Epithelial cell of proximal tubule (primary cell): ENCODE results near the gene STK36. TPM values are rescaled to one million over a fixed set of nuclear protein-coding genes. Genes with fewer than 3 reads are reported as not detected.
A peak's percentile ranks its signal among the peaks of the same experiment; 100 is the strongest.
"Not testable (repeated sequence)": the region's sequence is repeated elsewhere in the genome, so short reads cannot be mapped to it uniquely, and the experiment has no call there.

Experiments
- DNase-seq: peaks from one replicate; pipeline ENCODE4 v3.0.0-alpha.2; 2011; ENCODE audit warnings: low read depth
- H3K4me3 ChIP-seq: 2 replicates; pipeline ENCODE4 v1.5.1; 2011; ENCODE audit warnings: low read depth, mild to moderate bottlenecking, low read length
- CTCF ChIP-seq: conservative IDR thresholded peaks from 2 replicates; pipeline ENCODE4 v1.5.1; 2012; ENCODE audit warnings: low read depth, mild to moderate bottlenecking, low read length
- total RNA-seq: library from RNA; depleted of rRNA; stranded (reverse); fragments of >200 nt; gene quantifications from 2 replicates; pipeline ENCODE4 v1.2.3, GENCODE V29; 2015

The STK36 gene
- total RNA-seq, 1 donor from 2014 or later, result 16.0 TPM

- TF ChIP-seq CTCF, result no peak
- no peak overlapping the region for H3K4me3 ChIP-seq
- no peak for DNase-seq
These were observed 8.2 kb downstream of the STK36 start for GRCh38 chr2:218680061-218680460.

- H3K4me3 ChIP-seq, result not testable (repeated sequence)
- peak; percentile 92 for TF ChIP-seq CTCF
- peak; percentile 31 for DNase-seq
These were observed 15.6 kb downstream of the STK36 start for GRCh38 chr2:218687400-218688060.

GRCh38 chr2:218691234-218691633 is 19.3 kb downstream of the STK36 start:
- TF ChIP-seq CTCF, result no peak
- H3K4me3 ChIP-seq, result no peak overlapping the region
- no peak for DNase-seq

GRCh38 chr2:218694405-218695145 is 22.7 kb downstream of the STK36 start:
- no peak for DNase-seq
- no peak for TF ChIP-seq CTCF
- H3K4me3 ChIP-seq, result no peak overlapping the region

- no peak overlapping the region for H3K4me3 ChIP-seq
- DNase-seq, result no peak
- no peak for TF ChIP-seq CTCF
These were observed 27.0 kb downstream of the STK36 start for GRCh38 chr2:218698885-218699284.

GRCh38 chr2:218701806-218702205 is 29.9 kb downstream of the STK36 start:
- TF ChIP-seq CTCF, result no peak
- no peak for DNase-seq
- no peak overlapping the region for H3K4me3 ChIP-seq
